Endothelial cell of umbilical vein (primary cell): ENCODE data around the gene ACER3. TPM values are rescaled to one million over a fixed set of nuclear protein-coding genes. Genes with fewer than 3 reads are reported as not detected.

Experiments
- BruUV-seq: library from RNA; stranded (reverse); fragments of 400-500 nt; replicated peaks from 2 replicates; lab custom pipeline; 2021; lab: Mats Ljungman, UMichigan
- CTCF ChIA-PET: fragments of 300-600, 350-600 bp; sonication (Branson Sonifier 250); formaldehyde crosslinking; loops from one replicate; lab custom pipeline; 2021; ENCODE audit warnings: antibody characterized with exemption, inconsistent platforms; lab: Charles Lee
- POLR2A ChIA-PET: fragments of 300-600, 350-600 bp; sonication (Branson Sonifier 250); formaldehyde crosslinking; loops from one replicate; lab custom pipeline; 2021; ENCODE audit warnings: antibody characterized with exemption, inconsistent platforms; lab: Charles Lee
- DNase-seq: peaks from one replicate; pipeline ENCODE4 v3.0.0-alpha.2; 2011; ENCODE audit warnings: low read depth, low spot score
- FAIRE-seq: peaks from 2 replicates; lab custom pipeline; 2011; peaks lifted over from hg19 to GRCh38; lab: Jason Lieb, UNC
- H2AFZ ChIP-seq: 2 replicates; pipeline ENCODE4 v1.6.0; 2012; ENCODE audit warnings: low read depth, low read length, control low read depth, inconsistent platforms
- H3K27ac ChIP-seq: 2 replicates; pipeline ENCODE4 v1.5.1; 2011; ENCODE audit warnings: low read depth, mild to moderate bottlenecking, control low read depth, low read length, moderate library complexity; ENCODE audit not compliant: insufficient read depth
- H3K27me3 ChIP-seq, 2 experiments: 2 replicates each; pipeline versions ENCODE4 v1.6.0 to v1.6.1; 2011; ENCODE audit warnings: low read length in 2 of 2, mixed read lengths in 1 of 2; ENCODE audit not compliant: control insufficient read depth in 2 of 2, insufficient read depth in 2 of 2
- H3K36me3 ChIP-seq, 2 experiments: 2 replicates in 1 of 2; 3 replicates in 1 of 2; pipeline ENCODE4 v1.5.1; 2011; ENCODE audit warnings: low read length in 2 of 2, mild to moderate bottlenecking in 1 of 2, moderate library complexity in 1 of 2; ENCODE audit not compliant: control insufficient read depth in 2 of 2, insufficient read depth in 2 of 2; ENCODE audit errors: extremely low read depth in 1 of 2
- H3K4me1 ChIP-seq: 3 replicates; pipeline ENCODE4 v1.5.1; 2011; ENCODE audit warnings: mild to moderate bottlenecking, low read length; ENCODE audit not compliant: control insufficient read depth, insufficient read depth; ENCODE audit errors: extremely low read depth
- H3K4me2 ChIP-seq: 2 replicates; pipeline ENCODE4 v1.6.1; 2011; ENCODE audit warnings: low read length, control low read depth, mixed read lengths; ENCODE audit not compliant: insufficient read depth
- H3K4me3 ChIP-seq, 3 experiments: fragments of 200-600 bp in 1 of 3; sonication (generic), shearing (Covaris generic) in 1 of 3; replicated peaks in 1 of 3; 2 replicates each; pipeline ENCODE4 v1.5.1; 2011 to 2016; ENCODE audit warnings: control low read depth in 3 of 3, low read length in 3 of 3, mild to moderate bottlenecking in 2 of 3, inconsistent platforms in 1 of 3, low read depth in 1 of 3, moderate library complexity in 1 of 3; ENCODE audit not compliant: insufficient read depth in 1 of 3
- H3K79me2 ChIP-seq: 2 replicates; pipeline ENCODE4 v1.6.0; 2012; ENCODE audit warnings: low read length, inconsistent platforms; ENCODE audit not compliant: control insufficient read depth, insufficient read depth
- H3K9ac ChIP-seq: replicated peaks from 2 replicates; pipeline ENCODE3; 2011; ENCODE audit warnings: low read length, control low read depth; ENCODE audit not compliant: insufficient read depth; ENCODE audit errors: extremely low read depth
- H3K9me1 ChIP-seq: replicated peaks from 3 replicates; pipeline ENCODE4 v1.6.0; 2011; ENCODE audit warnings: mild to moderate bottlenecking, low read length; ENCODE audit not compliant: control insufficient read depth, insufficient read depth; ENCODE audit errors: extremely low read depth
- H3K9me3 ChIP-seq: replicated peaks from 2 replicates; pipeline ENCODE4 v1.5.1; 2012; ENCODE audit warnings: low read length, inconsistent platforms; ENCODE audit not compliant: control insufficient read depth, insufficient read depth
- H4K20me1 ChIP-seq: replicated peaks from 2 replicates; pipeline ENCODE3; 2011; ENCODE audit warnings: mild to moderate bottlenecking, low read length; ENCODE audit not compliant: control insufficient read depth, insufficient read depth; ENCODE audit errors: extremely low read depth
- CTCF ChIP-seq, 2 donors: IDR thresholded peaks; 1 replicate in 1 of 2; 2 replicates in 1 of 2; pipeline ENCODE4 v1.5.1; 2011; ENCODE audit warnings: low read length in 2 of 2, mild to moderate bottlenecking in 2 of 2, moderate library complexity in 2 of 2, control low read depth in 1 of 2, inconsistent platforms in 1 of 2, low read depth in 1 of 2; ENCODE audit not compliant: insufficient read depth in 1 of 2; ENCODE audit errors: extremely low read depth in 1 of 2
- EZH2 ChIP-seq: IDR thresholded peaks from 2 replicates; pipeline ENCODE4 v1.6.1; 2012; ENCODE audit warnings: borderline replicate concordance, low read depth, mild to moderate bottlenecking, moderate library complexity, low read length, inconsistent platforms; ENCODE audit not compliant: severe bottlenecking
- GATA2 ChIP-seq: IDR thresholded peaks from 2 replicates; pipeline ENCODE4 v1.7.0; 2011; ENCODE audit warnings: low read depth, mild to moderate bottlenecking, moderate library complexity, mixed read lengths, low read length; ENCODE audit not compliant: insufficient read length, insufficient read depth
- JUN ChIP-seq: IDR thresholded peaks from 2 replicates; pipeline ENCODE4 v1.6.1; 2011; ENCODE audit warnings: borderline replicate concordance, low read depth; ENCODE audit not compliant: insufficient read length, insufficient read depth
- MYC ChIP-seq: IDR thresholded peaks from one replicate; pipeline ENCODE4 v1.6.1; 2011; ENCODE audit warnings: mild to moderate bottlenecking, low read depth, low read length
- POLR2A ChIP-seq: IDR thresholded peaks from 2 replicates; pipeline ENCODE4 v1.6.1; 2012; ENCODE audit warnings: low read depth, mild to moderate bottlenecking, control low read depth, low read length
- dilution Hi-C: fragments of 300-500 bp; cut with MboI; formaldehyde crosslinking; loops from one replicate; pipeline ENCODE4 v1.15.0; 2019; ENCODE audit warnings: low sequenced_read_pairs; ENCODE audit not compliant: extremely low pct_ligation_motif_present
- intact Hi-C: fragments of 100-400 bp; cut with micrococcal nuclease; formaldehyde crosslinking; loops from one replicate; pipeline ENCODE4 v1.10.0; 2022
- polyA plus RNA-seq, 4 experiments: library from polyadenylated mRNA; depleted of rRNA in 3 of 4; stranded (reverse) in 3 of 4; unstranded in 1 of 4; fragments of >200 nt; gene quantifications; 2 replicates each; pipeline versions ENCODE4 v1.2.1 to v1.2.3, GENCODE V29; 2011 to 2012; ENCODE audit warnings: missing spikeins in 1 of 4
- total RNA-seq: library from RNA; stranded (reverse); gene quantifications from 2 replicates; pipeline ENCODE4 v1.2.3, GENCODE V29; 2021

ACER3 gene
- total and polyA plus RNA-seq, 2 donors (not counting 3 experiments of a cell fraction or from before 2014, with no cell fraction given), result 9.9 to 31.6 TPM

- ChIA-PET CTCF (interaction anchor here (0.8 to 2.1 kb wide), 5 partner anchors 11 to 303 kb away, joined by 4 to 15 read pairs (median 7); no protein-coding TSS in a partner anchor), POLR2A (no interaction called here)
- Histone ChIP-seq H3K27ac (no peak overlapping the region), H3K4me1 (peaks cover 2% of the 10 kb centered on the region), H3K79me2 (no peaks in the 10 kb centered on the region), H3K4me2 (no peak overlapping the region), H3K27me3 (peaks cover 8 to 11% of the 10 kb centered on the region in 2 experiments), H3K4me3 (no peak overlapping the region), H2AFZ (no peak overlapping the region), H3K9me1 (no peaks in the 10 kb centered on the region), H3K9ac (no peak overlapping the region), H3K9me3 (no peaks in the 10 kb centered on the region), H3K36me3 (no peaks in the 10 kb centered on the region), H4K20me1 (no peaks in the 10 kb centered on the region)
- FAIRE-seq (no peak), DNase-seq (no peak)
- TF ChIP-seq EZH2 (no peak), JUN (no peak), GATA2 (no peak), MYC (no peak)
- intact Hi-C loops, result no loop called here
- dilution Hi-C loops, result no loop called here
- BruUV-seq, result no TSS peak
These were observed 176.3 kb downstream of the ACER3 start for GRCh38 chr11:77037057-77037456.

GRCh38 chr11:77038029-77038824 is 177.5 kb downstream of the ACER3 start:
- dilution Hi-C loops, result no loop called here
- FAIRE-seq (no peak), DNase-seq (no peak)
- TF ChIP-seq GATA2 (no peak), EZH2 (no peak), CTCF (IDR thresholded peaks at IDR 0.05; ENCODE audit: extremely low read depth in 1 of 2, insufficient read depth in 1 of 2, low read depth in 1 of 2, low read length in 2 of 2) (no peak), POLR2A (no peak)
- Histone ChIP-seq H3K4me3 (no peak overlapping the region), H3K4me1 (peaks cover 2% of the 10 kb centered on the region), H4K20me1 (no peaks in the 10 kb centered on the region), H2AFZ (no peak overlapping the region), H3K9ac (no peak overlapping the region), H3K27ac (no peak overlapping the region), H3K9me3 (no peaks in the 10 kb centered on the region), H3K9me1 (no peaks in the 10 kb centered on the region), H3K27me3 (peaks cover 8 to 11% of the 10 kb centered on the region in 2 experiments), H3K4me2 (no peak overlapping the region), H3K79me2 (no peaks in the 10 kb centered on the region), H3K36me3 (no peaks in the 10 kb centered on the region)
- BruUV-seq, result no TSS peak
- ChIA-PET CTCF (interaction anchor here (1.0 to 5.3 kb wide), 4 partner anchors 118 to 511 kb away, joined by 4 to 62 read pairs (median 13); no protein-coding TSS in a partner anchor), POLR2A (no interaction called here)
- intact Hi-C loops, result loop anchor here (2.0 kb wide), 2 partner anchors 231 to 303 kb away; no protein-coding TSS in a partner anchor
